K562 (cell line): ENCODE measurements around the gene NDUFAF8. TPM values are rescaled to one million over a fixed set of nuclear protein-coding genes. Genes with fewer than 3 reads are reported as not detected.

Experiments used
- CHCHD3 ChIP-seq: fragments of 250-450 bp; sonication (Bioruptor Pico); IDR thresholded peaks from 2 replicates; pipeline ENCODE4 v2.1.2; 2022; ENCODE audit warnings: mild to moderate bottlenecking
- ZBTB40 ChIP-seq, 2 experiments: fragments of 450-650 bp in 1 of 2; sonication (generic) in 1 of 2; formaldehyde crosslinking in 1 of 2; IDR thresholded peaks; 2 replicates each; pipeline versions ENCODE4 v1.7.1 to v1.9.0; 2016 to 2022; ENCODE audit warnings: inconsistent platforms in 1 of 2, mild to moderate bottlenecking in 1 of 2, missing genetic modification reagents in 1 of 2
- ZNF274 ChIP-seq: IDR thresholded peaks from 2 replicates; pipeline ENCODE4 v1.6.1; 2011; ENCODE audit warnings: low read depth, mild to moderate bottlenecking, low read length, moderate library complexity, borderline replicate concordance
- polyA plus RNA-seq, 8 experiments: library from polyadenylated mRNA; depleted of rRNA in 4 of 8; stranded (reverse) in 5 of 8; unstranded in 3 of 8; fragments of >200 nt; fragmentation: Nextera tagmentation in 2 of 8; fragmentation: Illumina TruSeq in 1 of 8; extraction: Ambion mirVana in 2 of 8; extraction: Trizol in 1 of 8; gene quantifications; 2 replicates each; pipeline versions ENCODE4 v1.2.1 to v1.2.3, GENCODE V29; 2011 to 2014; ENCODE audit warnings: inconsistent platforms in 1 of 8, missing spikeins in 1 of 8
- total RNA-seq, 7 experiments: library from RNA; depleted of rRNA in 6 of 7; stranded (reverse); fragments of >200 nt in 6 of 7; fragmentation: Illumina TruSeq in 2 of 7; extraction: Trizol in 2 of 7; gene quantifications; 2 replicates each; pipeline versions ENCODE4 v1.2.1 to v1.2.3, GENCODE V29; 2011 to 2021; ENCODE audit warnings: low replicate concordance in 1 of 7

Gene NDUFAF8
- total and polyA plus RNA-seq, 9 of the 15 experiments (the other 6 are each of a cell fraction or from before 2014, with no cell fraction given) = 13.5 to 144 (median 90.0) TPM

GRCh38 chr17:81197831-81198490, 41.2 kb upstream of the NDUFAF8 start (continued):
- TF ChIP-seq ZNF274 (no peak), CHCHD3 (CRISPR knock-in tag) (no peak), ZBTB40 (IDR thresholded peaks at IDR 0.05) (no peak), ZBTB40 (CRISPR knock-in tag; IDR thresholded peaks at IDR 0.05) (no peak)
